NCI-H1436 treated with DMSO at 0.1 percent for 48 hours (cell line): ENCODE measurements around the gene SEMA3G.

Experiments
- DNase-seq: peaks from one replicate; lab custom pipeline; 2025; lab: John Stamatoyannopoulos, UW

Gene SEMA3G

DNA sequence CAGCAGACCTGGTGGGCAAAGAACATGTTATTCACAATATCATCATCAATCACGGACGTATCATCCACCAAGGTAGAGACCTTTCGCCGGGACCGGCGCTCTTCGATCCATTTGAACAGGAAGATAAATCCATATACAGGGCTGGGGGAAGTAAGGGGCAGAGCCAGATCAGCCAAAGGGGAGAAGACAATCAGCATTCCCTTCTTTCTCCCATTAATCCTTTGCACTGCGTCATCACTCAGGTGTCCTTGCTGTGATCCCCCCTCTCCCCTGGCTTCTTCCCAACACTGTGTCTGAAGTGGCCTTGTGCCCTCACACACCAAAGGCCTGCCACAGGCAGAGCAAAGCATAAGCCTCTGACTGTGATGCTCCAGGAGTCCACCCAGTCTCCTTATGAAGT, 36.4 kb downstream of the SEMA3G start:
- no peak for DNase-seq

DNA sequence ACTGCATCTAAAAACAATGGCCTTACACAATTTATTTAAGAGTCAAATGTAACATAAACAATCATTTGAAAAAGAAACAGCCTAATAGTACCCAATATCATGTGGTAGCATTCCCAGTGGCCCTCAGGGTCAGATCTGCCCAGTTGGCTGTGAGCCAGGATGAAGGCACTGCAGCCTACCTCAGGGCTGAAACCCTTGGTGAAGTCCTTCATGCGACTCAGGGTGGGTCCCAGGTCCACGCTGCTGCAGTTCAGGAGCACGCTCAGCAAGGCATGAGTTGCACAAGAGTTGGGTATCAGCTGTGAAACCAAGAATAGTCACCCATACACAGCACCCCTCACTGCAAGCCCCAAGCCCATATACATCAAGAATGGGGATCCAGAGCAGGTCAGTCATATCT, 37.1 kb downstream of the SEMA3G start:
- no peak for DNase-seq

DNA sequence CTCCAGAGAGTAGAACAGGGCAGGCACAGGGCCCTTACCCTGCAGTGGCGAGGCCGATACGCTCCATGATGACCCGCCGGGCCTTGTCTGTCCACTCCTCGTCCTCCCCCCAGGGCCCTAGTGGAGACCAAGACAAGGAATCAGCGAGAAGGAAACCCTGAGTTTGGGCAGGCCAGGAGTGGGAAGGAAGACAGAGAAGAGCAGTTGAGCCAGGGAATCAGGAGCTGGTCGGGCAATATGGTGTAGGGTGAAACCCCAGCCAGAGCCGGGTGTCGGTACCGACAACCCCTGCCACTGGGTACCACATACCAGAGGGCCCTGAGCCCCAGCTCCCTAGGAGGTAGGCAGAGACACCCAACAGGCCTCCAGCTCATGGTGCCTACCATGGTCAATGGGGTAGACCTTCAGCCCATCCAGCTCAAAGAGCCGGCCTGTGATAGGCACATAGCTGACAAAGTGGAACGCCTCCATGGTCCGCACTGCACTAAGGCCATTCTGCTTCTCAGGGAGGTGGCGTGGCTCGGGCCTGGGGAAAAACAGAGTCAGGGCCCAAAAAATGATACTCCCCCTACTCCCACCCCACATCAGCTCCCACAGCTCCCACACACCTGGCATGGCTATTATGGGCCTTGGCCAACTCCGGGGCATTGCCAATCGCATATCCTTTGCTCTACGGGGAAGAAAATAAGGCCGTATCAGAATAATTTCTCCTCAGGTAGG, 38.0 kb downstream of the SEMA3G start:
- no peak for DNase-seq

DNA sequence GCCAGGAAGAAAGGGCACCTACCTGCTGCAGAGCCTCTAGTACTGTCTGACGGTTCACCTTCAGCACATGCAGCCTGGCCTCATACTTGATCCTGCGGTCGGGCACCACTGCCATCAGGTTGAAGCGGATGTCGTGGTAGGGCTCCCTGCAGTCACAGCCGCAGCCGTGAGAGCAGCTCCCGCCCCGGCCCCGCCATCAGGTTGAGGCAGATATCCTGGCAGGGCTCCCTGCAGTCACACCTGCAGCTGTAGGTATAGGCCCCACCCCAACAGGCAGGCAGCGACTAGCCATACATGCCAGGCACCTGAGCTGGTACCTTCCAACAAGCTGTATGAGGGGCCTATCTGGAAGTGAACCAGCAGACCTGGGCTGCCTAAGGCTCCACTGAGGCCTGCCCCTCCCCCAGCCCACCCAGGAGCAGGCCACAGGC, 38.7 kb downstream of the SEMA3G start:
- DNase-seq: no peak

DNA sequence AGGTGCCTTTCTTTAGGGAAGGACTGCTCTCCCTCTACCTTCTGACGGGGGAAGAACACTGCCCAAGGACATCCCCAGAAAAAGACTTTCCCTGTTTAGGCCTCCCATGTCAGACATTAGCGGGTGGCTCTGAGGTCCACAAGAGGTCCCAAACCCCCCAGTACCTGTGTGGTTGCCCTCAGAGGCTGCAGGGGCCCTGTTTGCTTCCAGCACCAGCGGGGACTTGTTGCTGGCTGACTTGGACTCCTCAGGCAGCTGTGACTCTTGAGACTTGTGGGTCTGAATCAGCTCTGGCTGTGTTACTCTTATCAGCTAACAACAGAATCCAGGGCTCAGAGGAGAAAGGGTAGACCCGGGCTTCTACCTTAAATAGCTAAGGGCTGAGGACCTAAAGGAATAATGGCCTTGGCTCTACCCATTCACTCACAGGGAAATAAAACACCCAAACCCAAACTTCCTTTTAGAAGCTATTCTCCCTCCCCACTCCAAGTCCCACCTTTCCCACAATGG, 39.2 kb downstream of the SEMA3G start:
- DNase-seq: no peak

DNA sequence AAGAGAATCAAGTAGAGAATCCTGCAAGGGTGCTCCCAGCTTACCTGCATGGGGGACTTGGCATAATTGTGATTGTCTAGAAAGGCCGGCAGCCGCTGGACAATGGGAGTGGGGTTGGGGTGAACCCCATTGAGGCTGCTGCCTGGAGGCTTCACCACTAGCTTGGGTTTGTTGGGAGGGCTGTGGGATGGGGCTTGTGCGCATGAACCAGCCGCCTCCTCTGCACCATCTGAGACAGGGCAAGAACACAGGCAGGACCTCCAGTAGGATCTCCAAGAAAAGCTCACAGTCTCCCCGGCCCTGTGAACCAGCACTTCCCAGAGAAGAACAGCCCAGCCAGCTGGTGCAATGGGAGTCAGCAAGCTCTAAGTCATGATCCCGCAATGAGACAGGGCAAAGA, 39.8 kb downstream of the SEMA3G start:
- no peak for DNase-seq

DNA sequence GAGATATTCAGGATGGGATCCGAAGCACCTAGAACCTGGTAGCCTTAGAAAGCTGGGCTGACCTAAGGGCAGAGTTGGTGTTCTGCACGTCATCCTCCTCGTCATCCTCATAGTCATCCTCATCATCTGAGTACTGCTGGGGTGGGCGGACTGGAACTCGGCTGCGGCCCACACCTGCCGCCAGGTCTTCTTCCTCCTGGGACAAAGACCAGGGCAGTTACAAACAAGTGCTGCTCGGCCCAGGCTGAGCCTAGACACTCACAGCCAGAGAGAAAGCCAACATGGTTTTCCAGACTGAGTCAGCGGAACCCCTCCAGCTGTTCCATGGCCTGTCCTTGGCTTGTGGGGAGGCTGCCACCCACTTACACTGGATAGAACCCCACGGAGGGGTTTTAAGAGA, 40.5 kb downstream of the SEMA3G start:
- DNase-seq: no peak

DNA sequence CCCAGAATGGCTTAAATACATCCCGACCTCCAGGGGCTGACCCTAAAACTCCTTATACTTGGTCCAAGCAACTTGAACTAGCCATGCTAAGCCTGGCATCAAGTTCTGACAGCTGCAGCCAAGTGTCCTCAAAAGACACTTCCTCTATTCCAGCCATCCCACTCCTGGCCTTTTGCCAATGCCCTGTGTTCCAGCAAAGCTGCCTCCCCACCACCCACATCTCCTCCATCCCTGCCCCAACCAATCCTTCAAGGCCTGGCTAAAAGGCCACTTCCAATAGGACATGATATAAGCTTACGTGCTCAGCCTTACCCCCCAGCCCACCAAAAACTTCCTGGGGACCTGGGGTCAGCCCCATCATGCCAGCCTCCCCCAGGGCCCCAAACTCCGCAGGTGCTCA, 40.9 kb downstream of the SEMA3G start:
- DNase-seq: no peak

DNA sequence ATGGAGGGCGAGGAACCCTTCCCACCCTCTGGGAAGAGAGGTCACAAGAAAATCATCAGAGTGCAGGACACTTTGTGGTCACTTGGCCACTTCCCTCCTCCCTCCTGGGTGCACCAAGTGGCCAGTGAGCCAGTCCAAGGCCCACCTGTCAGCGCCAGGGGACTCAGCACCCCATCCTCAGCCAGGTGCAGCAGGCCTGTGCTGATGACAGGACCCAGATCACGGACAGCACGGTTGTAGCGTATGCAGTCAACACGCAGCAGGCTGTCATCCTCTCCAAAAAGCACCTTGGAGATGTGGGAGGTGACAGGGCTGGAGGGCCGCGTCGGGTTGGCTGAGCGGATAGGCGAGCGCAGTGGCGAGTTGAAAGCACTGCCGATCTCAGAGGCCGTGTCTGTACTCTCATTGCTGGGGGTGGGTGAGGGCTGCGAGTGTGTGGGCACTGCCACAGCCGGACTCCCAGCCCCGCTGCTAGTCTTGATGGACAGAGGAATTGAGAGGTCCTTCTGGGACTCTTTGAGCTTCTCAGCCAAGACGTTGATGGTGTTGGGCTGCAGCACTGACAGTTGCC, 41.5 kb downstream of the SEMA3G start:
- no peak for DNase-seq

DNA sequence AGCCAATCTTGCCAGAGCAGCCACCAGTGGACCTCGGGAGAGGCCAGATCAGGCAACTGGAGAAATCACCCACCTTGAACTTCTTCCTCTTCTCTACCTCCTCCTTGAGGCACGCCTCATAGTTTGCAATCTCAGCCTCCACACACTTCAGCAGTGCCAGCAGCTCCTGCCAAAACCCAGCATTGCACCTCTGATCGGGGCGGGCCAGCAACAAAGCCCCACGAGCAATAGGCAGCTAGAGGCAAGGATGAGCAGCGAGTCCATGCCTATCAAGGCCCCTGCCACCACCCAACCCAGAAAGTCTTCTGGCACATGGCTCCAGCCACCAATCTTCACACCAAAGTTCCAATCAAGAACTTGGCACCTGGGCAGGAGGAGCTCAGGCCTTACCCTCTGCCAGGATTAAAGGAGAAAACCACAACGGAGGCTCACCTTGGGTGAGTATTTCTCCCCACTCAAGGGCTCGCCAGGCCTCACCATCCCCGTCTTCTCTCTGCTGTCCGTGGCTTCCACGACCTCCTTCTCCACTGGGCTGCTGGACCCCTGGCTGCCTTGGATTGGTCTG, 42.1 kb downstream of the SEMA3G start:
- DNase-seq: no peak

DNA sequence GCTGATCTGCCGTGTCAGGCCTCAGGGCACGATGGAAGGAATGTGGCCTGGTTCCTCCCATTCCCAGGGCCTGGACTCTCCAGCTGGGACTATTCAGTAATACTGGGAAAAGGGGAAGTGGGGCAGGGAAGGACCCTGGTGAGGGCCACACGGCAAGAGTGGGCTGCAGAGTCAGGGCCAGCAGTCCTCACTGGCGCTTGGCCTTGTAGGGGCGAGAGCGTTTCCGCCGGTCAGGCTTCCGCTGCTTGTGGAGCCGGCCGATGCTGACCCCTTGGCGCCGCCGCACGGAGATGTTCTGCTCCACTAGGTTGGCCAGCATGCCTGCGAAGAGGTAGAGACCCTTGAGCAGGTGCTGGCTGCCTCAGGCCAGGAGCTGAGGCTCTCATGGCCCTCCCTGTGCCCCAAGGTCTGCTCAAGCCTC, 42.8 kb downstream of the SEMA3G start:
- DNase-seq: no peak

DNA sequence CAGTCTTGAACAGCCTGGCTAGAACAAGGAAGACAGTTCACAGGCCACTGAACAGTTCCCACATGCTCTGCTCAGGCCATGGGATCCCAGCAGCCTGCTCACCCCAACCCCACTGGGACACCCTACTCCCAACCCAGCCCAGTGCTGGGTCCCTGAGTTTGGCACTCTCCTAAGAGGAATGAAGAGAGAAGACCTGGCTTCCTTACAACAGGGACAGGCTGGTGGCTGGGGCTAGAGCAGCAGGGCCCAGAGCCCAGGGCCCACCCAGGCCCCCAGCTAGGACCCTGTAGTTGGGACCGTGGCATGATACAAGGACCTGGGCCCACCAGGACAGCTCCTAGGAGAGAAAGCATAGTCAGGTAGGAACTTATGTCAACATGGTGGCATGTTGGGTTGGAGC, 43.4 kb downstream of the SEMA3G start:
- no peak for DNase-seq

DNA sequence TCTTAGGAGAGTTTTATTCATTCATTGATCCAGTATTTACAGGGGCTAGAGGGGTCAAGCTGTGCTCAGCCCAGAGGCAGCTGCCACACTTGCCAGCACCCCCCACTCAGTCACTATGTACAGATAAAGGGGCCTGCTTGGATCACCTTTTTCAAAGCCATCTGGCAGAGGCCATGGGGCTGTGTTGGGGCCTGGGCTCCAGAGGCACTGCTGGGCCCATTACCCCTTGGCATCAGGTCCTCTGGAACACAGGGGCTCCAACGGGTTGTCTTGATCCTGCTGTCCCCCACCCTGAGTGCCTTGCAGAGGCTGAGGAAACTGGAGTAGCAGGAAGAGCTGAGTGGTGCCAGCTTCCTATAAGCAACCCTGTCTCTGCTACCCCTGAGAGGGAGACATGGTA, 43.9 kb downstream of the SEMA3G start:
- DNase-seq: no peak

DNA sequence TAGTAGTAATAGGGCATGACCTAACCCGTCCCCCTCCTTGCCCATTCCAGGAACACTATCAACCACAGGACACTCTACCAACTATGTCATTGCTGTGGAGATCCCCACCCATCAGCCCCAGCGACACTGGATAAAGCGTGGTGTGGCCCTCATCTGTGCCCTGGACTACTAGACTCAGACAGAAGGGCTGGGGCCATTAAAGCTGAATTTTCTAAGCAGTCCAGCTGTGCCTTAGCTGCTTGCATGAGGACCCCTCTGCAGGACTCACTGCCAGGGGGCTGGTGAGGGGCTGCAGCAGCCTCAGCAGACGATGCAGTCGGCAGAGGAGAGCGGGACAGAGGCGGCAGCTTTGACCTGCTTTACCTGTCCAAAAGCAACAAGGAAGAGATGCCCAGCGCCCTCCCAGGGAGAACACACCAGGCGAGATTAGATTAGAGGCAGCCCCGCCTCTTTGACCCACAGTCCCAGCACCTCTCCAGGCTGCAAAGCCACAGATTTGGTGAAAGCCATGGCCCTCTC, 44.6 kb downstream of the SEMA3G start:
- DNase-seq: no peak

DNA sequence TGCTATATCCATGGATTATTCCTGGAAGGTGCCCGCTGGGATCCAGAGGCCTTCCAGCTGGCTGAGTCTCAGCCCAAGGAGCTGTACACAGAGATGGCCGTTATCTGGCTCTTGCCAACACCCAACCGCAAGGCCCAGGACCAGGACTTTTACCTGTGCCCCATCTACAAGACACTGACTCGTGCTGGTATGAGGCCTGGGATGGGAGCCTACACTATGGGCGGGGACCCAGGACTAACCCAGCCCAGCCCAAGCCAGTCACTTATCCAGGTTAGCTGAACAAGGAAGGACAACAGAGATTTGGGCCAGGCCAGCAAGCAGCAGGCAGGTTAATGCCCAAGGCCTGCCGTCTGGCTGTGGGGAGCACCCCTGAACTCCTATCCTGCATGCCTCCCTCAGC, 45.3 kb downstream of the SEMA3G start:
- DNase-seq: no peak

DNA sequence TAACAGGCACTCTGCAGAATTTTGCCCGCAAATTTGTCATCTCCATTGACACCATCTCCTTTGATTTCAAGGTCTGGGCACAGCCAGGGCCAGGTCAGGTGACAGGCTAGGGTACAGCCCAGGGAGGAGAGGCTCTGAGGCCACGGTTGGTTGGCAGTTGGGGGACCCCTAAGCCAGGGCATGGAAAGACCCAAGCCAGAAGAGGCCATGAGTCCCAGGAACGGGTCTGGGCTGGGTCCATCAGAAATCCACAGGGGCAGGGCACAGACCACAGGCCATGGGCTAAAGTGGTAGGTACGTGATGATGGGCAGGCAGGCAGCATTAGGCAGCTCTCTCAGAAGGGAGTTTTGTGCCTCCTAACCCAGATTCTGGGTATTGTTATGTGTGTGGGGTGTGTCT, 45.8 kb downstream of the SEMA3G start:
- DNase-seq: no peak

DNA sequence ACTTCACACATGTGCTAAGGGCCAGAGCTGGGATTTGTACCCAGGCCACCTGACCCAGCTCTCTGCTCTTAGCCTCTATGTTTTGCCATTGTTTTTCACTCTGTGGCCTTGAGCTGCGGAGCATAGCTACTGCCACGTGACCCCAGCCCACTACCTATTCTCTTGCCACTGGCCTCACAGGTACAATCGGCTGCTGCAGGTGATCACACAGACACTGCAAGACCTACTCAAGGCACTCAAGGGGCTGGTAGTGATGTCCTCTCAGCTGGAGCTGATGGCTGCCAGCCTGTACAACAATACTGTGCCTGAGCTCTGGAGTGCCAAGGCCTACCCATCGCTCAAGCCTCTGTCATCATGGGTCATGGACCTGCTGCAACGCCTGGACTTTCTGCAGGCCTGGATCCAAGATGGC, 46.2 kb downstream of the SEMA3G start:
- DNase-seq: no peak

DNA sequence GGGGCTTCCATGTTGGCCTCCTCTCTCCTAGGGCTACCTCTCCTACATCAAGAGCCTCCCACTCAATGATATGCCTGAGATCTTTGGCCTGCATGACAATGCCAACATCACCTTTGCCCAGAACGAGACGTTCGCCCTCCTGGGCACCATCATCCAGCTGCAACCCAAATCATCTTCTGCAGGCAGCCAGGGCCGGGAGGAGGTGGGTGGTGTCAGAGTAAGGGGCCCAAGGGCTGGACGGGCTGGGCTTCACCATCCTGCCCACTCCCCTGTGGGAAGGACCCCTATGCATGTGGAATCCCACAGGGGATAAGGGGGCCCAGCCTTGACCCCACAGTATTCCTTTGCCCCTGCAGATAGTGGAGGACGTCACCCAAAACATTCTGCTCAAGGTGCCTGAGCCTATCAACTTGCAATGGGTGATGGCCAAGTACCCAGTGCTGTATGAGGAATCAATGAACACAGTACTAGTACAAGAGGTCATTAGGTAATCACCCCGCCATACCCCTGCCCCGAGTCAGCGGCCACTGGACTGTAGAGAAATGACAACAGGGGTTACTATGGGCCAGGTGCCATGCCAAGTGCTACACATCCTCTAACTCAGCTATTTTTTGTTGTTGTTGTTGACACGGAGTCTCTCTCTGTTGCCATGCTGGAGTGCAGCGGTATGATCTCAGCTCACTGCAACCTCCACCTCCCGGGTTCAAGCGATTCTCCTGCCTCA, 47.1 kb downstream of the SEMA3G start:
- DNase-seq: no peak

DNA sequence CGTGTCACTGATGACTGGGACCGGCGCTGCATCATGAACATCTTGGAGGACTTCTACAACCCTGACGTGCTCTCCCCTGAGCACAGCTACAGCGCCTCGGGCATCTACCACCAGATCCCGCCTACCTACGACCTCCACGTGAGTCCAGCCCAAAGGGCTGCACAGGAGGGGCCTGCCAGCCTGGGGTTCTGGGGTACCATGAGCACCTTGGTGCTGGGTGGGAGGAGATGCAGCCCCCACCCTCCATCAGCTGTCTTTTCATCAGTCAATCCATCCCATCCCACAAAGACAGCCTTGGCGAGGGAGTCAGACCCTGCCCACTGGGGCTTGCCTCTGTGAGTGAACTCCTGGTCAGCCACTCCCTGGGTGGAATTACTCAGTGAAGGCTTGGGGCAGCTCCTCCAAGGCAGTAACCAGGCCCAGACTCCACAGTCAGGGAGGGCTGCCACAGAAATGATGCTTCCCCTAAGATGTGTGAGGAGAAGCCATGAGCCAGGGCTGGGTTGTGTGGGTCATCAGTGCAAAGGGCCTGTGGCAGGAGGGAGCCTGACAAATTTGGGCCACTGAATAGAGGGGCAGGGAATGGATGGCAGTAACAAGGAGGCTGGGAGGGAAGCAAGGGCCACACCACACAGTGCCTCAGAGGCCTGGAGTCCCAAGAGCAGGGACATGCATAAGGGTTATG, 47.9 kb downstream of the SEMA3G start:
- no peak for DNase-seq

DNA sequence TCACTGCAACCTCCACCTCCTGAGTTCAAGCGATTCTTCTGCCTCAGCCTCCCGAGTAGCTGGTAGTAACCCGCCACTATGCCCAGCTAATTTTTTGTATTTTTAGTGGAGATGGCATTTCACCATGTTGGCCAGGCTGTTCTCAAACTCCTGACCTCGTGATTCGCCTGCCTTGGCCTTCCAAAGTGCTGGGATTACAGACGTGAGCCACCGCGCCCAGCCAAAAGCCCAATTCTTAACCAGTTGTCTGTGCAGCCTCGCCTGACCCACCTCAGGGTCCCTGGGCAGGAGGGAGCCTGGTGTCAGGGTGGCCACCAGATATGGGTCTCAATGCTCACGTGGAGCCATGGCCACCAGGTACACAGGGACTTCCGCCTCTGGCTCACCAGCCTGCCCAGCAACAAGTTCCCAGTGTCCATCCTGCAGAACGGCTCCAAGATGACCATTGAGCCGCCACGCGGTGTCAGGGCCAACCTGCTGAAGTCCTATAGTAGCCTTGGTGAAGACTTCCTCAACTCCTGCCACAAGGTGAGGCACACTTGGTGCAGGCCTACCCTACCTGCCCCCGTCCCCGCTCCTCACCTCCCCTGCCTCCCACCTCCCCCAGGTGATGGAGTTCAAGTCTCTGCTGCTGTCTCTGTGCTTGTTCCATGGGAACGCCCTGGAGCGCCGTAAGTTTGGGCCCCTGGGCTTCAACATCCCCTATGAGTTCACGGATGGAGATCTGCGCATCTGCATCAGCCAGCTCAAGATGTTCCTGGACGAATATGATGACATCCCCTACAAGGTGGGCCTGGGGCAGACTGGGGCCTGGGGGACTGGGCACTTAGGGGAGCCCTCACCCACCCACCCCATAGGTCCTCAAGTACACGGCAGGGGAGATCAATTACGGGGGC, 48.6 kb downstream of the SEMA3G start:
- no peak for DNase-seq

DNA sequence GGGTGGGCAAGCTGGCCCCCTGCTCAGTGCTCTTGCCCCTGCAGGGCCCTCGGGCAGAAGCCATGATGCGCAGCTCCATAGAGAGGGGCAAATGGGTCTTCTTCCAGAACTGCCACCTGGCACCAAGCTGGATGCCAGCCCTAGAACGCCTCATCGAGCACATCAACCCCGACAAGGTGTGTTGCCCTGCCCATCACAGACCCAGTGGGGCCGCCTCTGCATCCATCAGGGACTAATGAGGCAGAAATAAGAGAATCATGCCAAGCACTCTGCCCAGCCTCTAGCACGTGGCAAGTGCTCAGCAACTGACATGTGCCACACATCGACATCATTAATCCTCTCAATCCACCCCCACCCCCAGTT, 49.4 kb downstream of the SEMA3G start:
- no peak for DNase-seq
